Fibroblast of lung (primary cell): ENCODE data around the gene TMEM135. TPM values are rescaled to one million over a fixed set of nuclear protein-coding genes. Genes with fewer than 3 reads are reported as not detected.

ENCODE experiments used
- DNase-seq, 2 donors: peaks; one replicate each; pipeline versions ENCODE4 v3.0.0 to v3.0.0-alpha.2; 2010; ENCODE audit warnings: low read depth in 2 of 2
- H2AFZ ChIP-seq: 2 replicates; pipeline ENCODE4 v1.5.1; 2012; ENCODE audit warnings: low read length, control low read depth, inconsistent platforms
- H3K27ac ChIP-seq: 2 replicates; pipeline ENCODE4 v1.5.1; 2011; ENCODE audit warnings: low read length, control low read depth; ENCODE audit not compliant: insufficient read depth
- H3K27me3 ChIP-seq: 2 replicates; pipeline ENCODE4 v1.5.1; 2011; ENCODE audit warnings: mild to moderate bottlenecking, low read length; ENCODE audit not compliant: control insufficient read depth, insufficient read depth
- H3K36me3 ChIP-seq: 2 replicates; pipeline ENCODE4 v1.5.1; 2011; ENCODE audit warnings: low read length; ENCODE audit not compliant: control insufficient read depth, insufficient read depth
- H3K4me1 ChIP-seq: 2 replicates; pipeline ENCODE4 v1.5.1; 2011; ENCODE audit warnings: low read length; ENCODE audit not compliant: control insufficient read depth, insufficient read depth; ENCODE audit errors: extremely low read depth
- H3K4me2 ChIP-seq: 2 replicates; pipeline ENCODE4 v1.5.1; 2011; ENCODE audit warnings: low read length, control low read depth; ENCODE audit not compliant: insufficient read depth; ENCODE audit errors: extremely low read depth
- H3K4me3 ChIP-seq, 4 experiments: fragments of 200-600 bp in 1 of 4; sonication (generic) in 1 of 4; replicated peaks in 1 of 4; 2 replicates each; pipeline ENCODE4 v1.5.1; 2011 to 2016; ENCODE audit warnings: low read length in 4 of 4, low read depth in 3 of 4, mild to moderate bottlenecking in 3 of 4, control low read depth in 2 of 4, inconsistent platforms in 1 of 4, mixed read lengths in 1 of 4; ENCODE audit not compliant: insufficient read depth in 1 of 4; ENCODE audit errors: control extremely low read depth in 1 of 4
- H3K79me2 ChIP-seq: 2 replicates; pipeline ENCODE4 v1.5.1; 2012; ENCODE audit warnings: mild to moderate bottlenecking, low read length, inconsistent platforms; ENCODE audit not compliant: control insufficient read depth, insufficient read depth
- H3K9ac ChIP-seq: 2 replicates; pipeline ENCODE4 v1.5.1; 2011; ENCODE audit warnings: mild to moderate bottlenecking, low read length, control low read depth; ENCODE audit not compliant: insufficient read depth
- H3K9me3 ChIP-seq: 2 replicates; pipeline ENCODE4 v1.5.1; 2012; ENCODE audit warnings: low read depth, low read length; ENCODE audit not compliant: control insufficient read depth, insufficient read depth
- H4K20me1 ChIP-seq: 2 replicates; pipeline ENCODE4 v1.5.1; 2011; ENCODE audit warnings: low read length; ENCODE audit not compliant: control insufficient read depth, insufficient read depth; ENCODE audit errors: extremely low read depth
- CTCF ChIP-seq, 2 donors: IDR thresholded peaks in 1 of 2; conservative IDR thresholded peaks in 1 of 2; 1 replicate in 1 of 2; 2 replicates in 1 of 2; pipeline ENCODE4 v1.5.1; 2011 to 2012; ENCODE audit warnings: low read length in 2 of 2, control low read depth in 1 of 2, inconsistent platforms in 1 of 2, low read depth in 1 of 2, mild to moderate bottlenecking in 1 of 2
- EZH2 ChIP-seq: IDR thresholded peaks from 2 replicates; pipeline ENCODE4 v1.5.1; 2012; ENCODE audit warnings: low read length, control low read depth, mild to moderate bottlenecking; ENCODE audit errors: missing control alignments
- polyA plus RNA-seq, 2 donors: library from polyadenylated mRNA; depleted of rRNA in 1 of 2; stranded (reverse) in 1 of 2; unstranded in 1 of 2; fragments of >200 nt; gene quantifications; 2 replicates each; pipeline ENCODE4 v1.2.1, GENCODE V29; 2011 to 2012; ENCODE audit warnings: missing spikeins in 1 of 2
- total RNA-seq: library from RNA; depleted of rRNA; stranded (reverse); fragments of >200 nt; gene quantifications from 2 replicates; pipeline ENCODE4 v1.2.1, GENCODE V29; 2014

Gene TMEM135
- total and polyA plus RNA-seq, 2 donors (not counting 1 experiment from before 2014, with no cell fraction given) = 17.3 to 20.6 TPM

- H3K27me3 ChIP-seq = no peaks in the 10 kb centered on the region
- H3K36me3 ChIP-seq = no peaks in the 10 kb centered on the region
- no peak overlapping the region for H3K4me3 ChIP-seq
These were observed 39.2 kb downstream of the TMEM135 start for GRCh38 chr11:87076874-87077429.

DNA sequence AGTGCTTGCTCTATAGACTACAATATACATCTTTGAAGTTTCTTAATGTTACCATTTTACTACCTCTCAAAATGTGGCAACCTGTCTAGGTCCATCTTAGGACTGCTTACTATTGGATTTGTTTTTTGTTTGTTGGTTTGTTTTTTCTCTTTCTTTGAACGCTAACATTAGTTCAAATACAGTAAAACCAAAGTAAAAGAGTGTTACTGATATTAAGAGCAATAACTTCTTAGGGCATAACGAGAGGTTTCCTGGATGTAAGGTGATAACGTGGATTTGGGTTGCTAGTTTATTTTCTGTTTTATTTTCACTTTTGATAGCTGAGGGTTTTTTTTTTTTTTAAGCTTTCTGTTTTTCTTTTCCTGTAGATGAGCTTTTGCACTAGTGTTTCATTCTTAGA, 43.6 kb downstream of the TMEM135 start:
- H3K4me2 ChIP-seq = no peak overlapping the region

More at GRCh38 chr11:87076874-87077429, 39.2 kb downstream of the TMEM135 start:
- Histone ChIP-seq H3K79me2 (no peaks in the 10 kb centered on the region), H3K27ac (no peak overlapping the region), H3K9me3 (no peaks in the 10 kb centered on the region), H3K4me2 (no peak overlapping the region), H2AFZ (no peak overlapping the region), H4K20me1 (no peaks in the 10 kb centered on the region), H3K4me1 (no peaks in the 10 kb centered on the region), H3K9ac (no peak overlapping the region)
- DNase-seq = no peak
- no peak for TF ChIP-seq CTCF (conservative IDR thresholded peaks at IDR 0.05 in 1 of 2, IDR thresholded peaks at IDR 0.05 in 1 of 2; ENCODE audit: low read depth in 1 of 2, low read length in 2 of 2)
- no peak for TF ChIP-seq EZH2

GRCh38 chr11:87082590-87082989, 44.9 kb downstream of the TMEM135 start:
- Histone ChIP-seq H3K36me3 (no peaks in the 10 kb centered on the region), H3K79me2 (no peaks in the 10 kb centered on the region), H3K9ac (no peak overlapping the region), H3K27me3 (no peaks in the 10 kb centered on the region), H3K4me3 (no peak overlapping the region), H3K4me2 (no peak overlapping the region), H3K9me3 (no peaks in the 10 kb centered on the region), H4K20me1 (no peaks in the 10 kb centered on the region), H3K4me1 (no peaks in the 10 kb centered on the region), H3K27ac (no peak overlapping the region), H2AFZ (no peak overlapping the region)
- TF ChIP-seq CTCF (conservative IDR thresholded peaks at IDR 0.05 in 1 of 2, IDR thresholded peaks at IDR 0.05 in 1 of 2; ENCODE audit: low read depth in 1 of 2, low read length in 2 of 2) = no peak
- TF ChIP-seq EZH2 = no peak
- no peak for DNase-seq

More for the DNA sequence above, 43.6 kb downstream of the TMEM135 start:
- H4K20me1 ChIP-seq = no peaks in the 10 kb centered on the region
- H3K9me3 ChIP-seq = no peaks in the 10 kb centered on the region
- H3K27me3 ChIP-seq = no peaks in the 10 kb centered on the region
- no peaks in the 10 kb centered on the region for H3K4me1 ChIP-seq
- no peak for TF ChIP-seq CTCF (conservative IDR thresholded peaks at IDR 0.05 in 1 of 2, IDR thresholded peaks at IDR 0.05 in 1 of 2; ENCODE audit: low read depth in 1 of 2, low read length in 2 of 2)
- H3K4me3 ChIP-seq = no peak overlapping the region
- H3K36me3 ChIP-seq = no peaks in the 10 kb centered on the region
- H3K27ac ChIP-seq = no peak overlapping the region
- H3K9ac ChIP-seq = no peak overlapping the region
- no peaks in the 10 kb centered on the region for H3K79me2 ChIP-seq
- H2AFZ ChIP-seq = no peak overlapping the region
- DNase-seq = no peak
